T-helper 2 cell (primary cell): ENCODE results near the gene MCAM.

Source experiments
- DNase-seq, 5 experiments: peaks; one replicate each; pipeline versions ENCODE4 v3.0.0 to v3.0.0-alpha.2; 2012 to 2022

MCAM gene

DNA sequence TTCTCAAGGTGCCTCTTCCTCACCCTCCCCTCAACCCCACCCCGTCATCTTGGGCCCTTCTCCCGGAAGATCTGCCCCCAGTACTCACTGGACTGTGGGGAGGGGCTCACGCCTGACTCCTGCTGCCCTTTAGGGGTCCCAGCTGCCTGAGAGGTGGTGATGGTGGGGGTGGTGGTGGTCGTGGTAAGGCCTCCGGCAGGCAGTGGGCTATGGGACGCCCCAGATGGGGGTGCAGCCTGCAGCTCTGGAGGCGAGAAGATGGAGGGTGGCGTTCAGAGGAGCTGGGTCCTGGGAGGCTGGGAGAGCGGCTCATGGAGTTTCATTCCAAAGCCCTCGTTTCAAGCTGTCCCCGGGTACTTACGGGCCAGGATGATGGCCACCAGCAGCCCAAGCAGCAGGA is 28.8 kb upstream of the MCAM start:
- DNase-seq: no peak

- no peak for DNase-seq
Measured at GRCh38 chr11:119344291-119345010, 27.5 kb upstream of the MCAM start.

DNA sequence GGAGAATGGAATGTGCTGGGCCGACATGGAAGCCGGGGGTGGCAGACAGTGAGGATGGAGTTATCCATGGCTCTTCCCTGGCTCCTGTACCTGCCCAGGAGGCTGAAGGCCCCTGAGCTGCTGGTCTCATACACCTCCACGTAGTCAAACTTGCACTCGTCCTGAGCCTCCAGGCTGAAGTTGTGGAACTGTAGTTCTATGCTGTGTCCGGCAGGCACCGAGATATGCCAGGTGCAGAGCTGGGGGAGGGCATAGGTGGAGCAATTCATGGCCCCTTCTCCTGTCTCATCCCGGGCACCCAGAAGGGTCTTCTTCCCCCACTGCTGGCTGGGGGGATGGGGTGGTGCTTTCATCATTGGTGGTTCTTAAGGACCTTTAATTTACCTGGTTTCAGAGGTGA is 26.8 kb upstream of the MCAM start:
- DNase-seq: no peak

GRCh38 chr11:119342362-119343130 is 25.6 kb upstream of the MCAM start:
- no peak for DNase-seq

- DNase-seq: no peak
Measured at GRCh38 chr11:119342023-119342300, 25.0 kb upstream of the MCAM start.

- DNase-seq: no peak
Measured at GRCh38 chr11:119341222-119342022, 24.5 kb upstream of the MCAM start.

DNA sequence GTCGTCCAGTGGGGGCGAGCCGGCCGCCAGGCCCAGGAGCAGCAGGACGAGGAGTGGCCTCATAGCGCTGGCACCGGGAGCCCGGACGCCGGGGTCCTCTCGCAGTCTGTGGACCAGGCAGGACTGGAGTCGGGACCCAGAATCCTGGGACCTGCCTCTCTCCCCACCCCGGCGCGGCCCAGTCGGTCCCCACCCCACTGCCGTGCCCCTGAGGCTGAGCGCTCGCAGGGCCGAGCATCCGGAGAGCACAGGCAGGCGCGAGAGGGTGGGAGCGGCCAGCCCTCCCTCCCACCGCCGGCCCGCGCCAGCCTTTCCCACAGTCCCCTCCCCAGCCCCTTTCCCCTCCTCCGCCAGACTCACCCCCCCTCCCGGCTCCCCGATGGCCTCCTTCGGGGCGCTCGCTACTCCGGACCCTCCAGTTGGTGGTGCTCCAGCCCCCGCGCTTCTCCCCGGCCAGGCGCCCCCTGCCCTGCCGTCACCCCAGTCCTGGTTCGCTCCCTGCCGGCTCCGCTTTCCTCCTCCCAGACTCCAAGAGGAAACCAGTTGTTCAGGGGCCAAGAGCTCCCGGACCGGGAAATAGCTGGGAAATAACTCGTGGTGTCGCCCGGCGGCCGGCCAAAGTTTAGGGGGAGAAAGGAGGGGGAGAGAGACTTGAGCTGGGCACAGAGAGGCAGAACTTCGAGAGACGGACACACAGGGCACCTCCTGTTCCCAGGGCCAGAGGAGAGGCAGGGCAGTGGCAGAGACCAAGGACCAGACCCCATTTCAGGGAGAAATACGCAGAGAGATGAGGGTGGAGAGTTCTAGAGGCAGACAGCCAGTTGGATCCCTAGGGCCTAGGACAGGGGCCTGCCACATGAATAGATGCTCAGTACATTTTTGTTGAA is 23.6 kb upstream of the MCAM start, which contains the start of gene C1QTNF5:
Gene C1QTNF5 (minus strand): TSS at position 549 of the 887 bp plus-strand sequence. CDS start 486 bp downstream, at position 63.
- DNase-seq: no peak

DNA sequence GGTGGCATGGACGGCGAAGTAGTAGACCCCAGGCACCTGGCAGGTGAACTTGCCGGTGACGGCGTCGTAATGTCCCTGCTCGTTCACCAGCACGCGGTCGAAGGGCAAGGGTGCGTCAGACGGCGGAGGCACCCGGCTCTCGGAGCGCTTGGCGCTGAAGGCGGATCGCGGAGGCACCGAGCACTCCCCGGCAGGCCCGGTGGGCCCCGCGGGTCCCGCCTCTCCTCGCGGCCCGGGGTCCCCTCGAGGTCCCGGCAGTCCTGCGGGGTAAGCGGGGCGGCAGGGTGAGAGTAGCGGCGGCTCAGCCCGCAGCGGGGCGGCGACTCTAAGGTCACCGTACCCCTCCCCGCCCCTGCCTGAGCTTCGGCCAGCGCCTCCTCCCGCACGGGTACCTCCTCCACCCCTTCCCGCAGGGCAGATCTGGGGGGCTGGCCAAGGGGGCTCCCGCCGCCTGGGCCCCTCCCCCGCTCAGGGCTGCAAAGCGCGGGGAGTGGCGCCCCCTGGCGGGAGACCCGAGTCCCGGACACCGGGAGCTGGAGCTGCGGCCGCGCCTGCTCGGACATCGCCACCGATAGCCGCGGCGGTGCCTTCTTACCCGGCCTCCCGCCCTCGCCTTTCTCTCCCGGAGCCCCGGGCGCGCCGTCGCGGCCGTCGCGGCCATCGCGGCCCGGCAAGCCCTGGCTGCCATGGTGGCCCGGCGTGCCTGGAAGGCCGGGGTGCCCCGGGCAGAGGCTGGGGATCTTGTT is 22.8 kb upstream of the MCAM start:
- DNase-seq: peak in 2 of 5 experiments; percentile 27 to 30

DNA sequence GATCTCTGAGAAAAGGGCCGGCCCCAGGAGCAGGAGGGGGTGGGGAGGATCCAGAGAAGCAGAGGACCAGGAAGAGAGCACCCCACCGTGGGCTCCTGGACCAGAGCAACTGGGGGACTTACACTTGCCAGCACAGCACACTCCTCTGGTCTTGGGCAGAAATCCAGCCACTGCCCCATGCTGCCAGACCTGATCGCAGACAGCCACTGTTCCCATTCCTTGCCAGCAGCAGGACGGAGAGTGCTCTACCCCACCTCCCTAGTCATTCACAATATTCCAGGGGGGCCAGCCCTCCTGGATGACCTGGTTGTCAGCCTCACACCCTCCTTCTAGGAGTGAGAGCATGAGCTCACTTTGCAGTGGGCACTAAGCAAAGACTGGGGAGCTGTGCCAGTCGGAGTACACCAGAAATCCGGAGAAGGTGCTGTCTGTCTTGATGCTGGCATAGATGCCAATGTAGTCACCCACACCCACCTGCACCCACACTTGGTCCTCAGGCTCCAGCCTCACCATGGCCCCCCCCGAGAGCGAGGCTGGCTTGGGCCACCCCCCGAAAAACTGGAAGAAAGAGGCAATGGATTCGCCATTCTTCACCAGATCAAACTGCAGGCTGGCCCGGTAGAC is 22.1 kb upstream of the MCAM start:
- DNase-seq: no peak

GRCh38 chr11:119338318-119338890 is 21.5 kb upstream of the MCAM start:
- DNase-seq: peak in 4 of 5 experiments; percentile 29 to 65 (median 54)

- DNase-seq: no peak
Measured at GRCh38 chr11:119337581-119338317, 20.8 kb upstream of the MCAM start.

GRCh38 chr11:119336744-119337469 is 20.0 kb upstream of the MCAM start:
- no peak for DNase-seq

GRCh38 chr11:119335655-119336543 is 19.0 kb upstream of the MCAM start:
- DNase-seq: no peak

GRCh38 chr11:119335091-119335654 is 18.2 kb upstream of the MCAM start:
- DNase-seq: no peak

- peak; percentile 74 to 98 (median 89) for DNase-seq
Measured at GRCh38 chr11:119334174-119334930, 17.4 kb upstream of the MCAM start, which contains the start of gene RNF26. Gene RNF26 (plus strand): TSS chr11:119334527. CDS start chr11:119335123, 596 bp downstream.

DNA sequence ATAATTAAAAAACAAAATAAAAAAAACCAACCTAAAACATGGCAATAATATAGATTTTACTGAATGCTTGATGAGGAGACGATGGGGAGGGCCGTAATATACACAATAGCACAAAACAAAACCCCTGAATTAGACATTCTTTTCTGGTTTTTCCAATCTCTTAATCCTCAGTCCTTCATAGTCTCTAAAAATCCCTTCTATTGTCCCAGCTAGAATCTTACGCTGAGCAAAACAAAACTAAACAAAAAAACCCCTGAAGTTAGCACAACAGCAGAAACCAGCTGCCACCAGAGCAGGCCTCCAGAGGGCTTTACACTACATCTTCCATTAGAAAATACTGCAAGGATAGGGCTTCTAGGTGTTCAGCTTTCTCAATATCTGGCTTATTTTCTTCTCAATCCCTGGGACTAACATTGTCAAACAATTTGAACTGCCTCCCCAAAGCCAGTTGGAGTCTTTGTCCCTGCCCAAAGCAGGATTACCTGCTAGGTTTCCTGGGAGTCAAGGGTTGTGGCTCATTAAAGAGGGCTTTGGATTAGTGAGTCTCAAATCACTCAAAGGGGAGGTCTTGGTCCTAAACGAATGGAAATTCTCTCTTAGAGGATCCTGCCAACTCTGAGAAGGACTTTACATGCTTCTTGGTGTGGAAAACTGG is 15.3 kb upstream of the MCAM start:
- no peak for DNase-seq
